Dermis blood vessel endothelial cell (primary cell): ENCODE data around the gene ERFE. TPM values are rescaled to one million over a fixed set of nuclear protein-coding genes. Genes with fewer than 3 reads are reported as not detected.

ENCODE experiments used
- DNase-seq: peaks from one replicate; pipeline ENCODE4 v3.0.0; 2010
- total RNA-seq: library from RNA; depleted of rRNA; stranded (reverse); fragments of >200 nt; gene quantifications from 2 replicates; pipeline ENCODE4 v1.2.3, GENCODE V29; 2014

Gene ERFE
- total RNA-seq, 1 donor from 2014 or later: 0.34 TPM

GRCh38 chr2:238140040-238140439 is 18.7 kb upstream of the ERFE start:
- DNase-seq: no peak

- DNase-seq: no peak
Observed at GRCh38 chr2:238140721-238141540, 17.8 kb upstream of the ERFE start.

GRCh38 chr2:238141541-238142318 is 17.0 kb upstream of the ERFE start:
- peak; percentile 26 for DNase-seq

GRCh38 chr2:238142382-238143205 is 16.2 kb upstream of the ERFE start:
- DNase-seq: no peak

- DNase-seq: peak; percentile 34
Observed at GRCh38 chr2:238143239-238143951, 15.4 kb upstream of the ERFE start.

- no peak for DNase-seq
Observed at GRCh38 chr2:238144262-238144661, 14.5 kb upstream of the ERFE start.

- DNase-seq: no peak
Observed at GRCh38 chr2:238145046-238145445, 13.7 kb upstream of the ERFE start.

- no peak for DNase-seq
Observed at GRCh38 chr2:238145851-238146250, 12.9 kb upstream of the ERFE start.

- DNase-seq: no peak
Observed at GRCh38 chr2:238146884-238147544, 11.8 kb upstream of the ERFE start.

- no peak for DNase-seq
Observed at GRCh38 chr2:238148981-238149380, 9.8 kb upstream of the ERFE start.

- no peak for DNase-seq
Observed at GRCh38 chr2:238149841-238150572, 8.8 kb upstream of the ERFE start.

GRCh38 chr2:238150686-238151085 is 8.1 kb upstream of the ERFE start:
- no peak for DNase-seq

- DNase-seq: no peak
Observed at GRCh38 chr2:238151205-238151604, 7.6 kb upstream of the ERFE start.

- no peak for DNase-seq
Observed at GRCh38 chr2:238151628-238152235, 7.0 kb upstream of the ERFE start.

GRCh38 chr2:238152771-238153688 is 5.7 kb upstream of the ERFE start:
- no peak for DNase-seq

- DNase-seq: no peak
Observed at GRCh38 chr2:238154570-238154969, 4.2 kb upstream of the ERFE start.

GRCh38 chr2:238155051-238155760 is 3.6 kb upstream of the ERFE start:
- no peak for DNase-seq

GRCh38 chr2:238155761-238156694 is 2.7 kb upstream of the ERFE start:
- DNase-seq: no peak
